KBM-7 (cell line): ENCODE results near the gene MYO5B.

Source experiments
- DNase-seq: peaks from one replicate; pipeline ENCODE4 v3.0.0-alpha.2; 2015
- in situ Hi-C: fragments of 300-500 bp; cut with MboI; formaldehyde crosslinking; loops from 2 replicates; pipeline ENCODE4 v1.14.3; 2020; ENCODE audit warnings: low sequenced_read_pairs, low pct_unique_long_range_greater_than_20kb, mixed read lengths

MYO5B gene

GRCh38 chr18:50159654-50160046 lies 35.3 kb downstream of the MYO5B start:
- DNase-seq = no peak
- in situ Hi-C loops = no loop called here

- in situ Hi-C loops = no loop called here
- DNase-seq = no peak
These were observed 35.9 kb downstream of the MYO5B start for GRCh38 chr18:50158866-50159653.

- in situ Hi-C loops = no loop called here
- no peak for DNase-seq
These were observed 39.5 kb downstream of the MYO5B start for GRCh38 chr18:50155406-50155805.

GRCh38 chr18:50154420-50154819 lies 40.5 kb downstream of the MYO5B start:
- in situ Hi-C loops = no loop called here

GRCh38 chr18:50152900-50153299 lies 42.0 kb downstream of the MYO5B start:
- no peak for DNase-seq
- in situ Hi-C loops = no loop called here

More at GRCh38 chr18:50154420-50154819, 40.5 kb downstream of the MYO5B start:
- DNase-seq = no peak

- in situ Hi-C loops = no loop called here
- no peak for DNase-seq
These were observed 43.0 kb downstream of the MYO5B start for GRCh38 chr18:50151926-50152325.

GRCh38 chr18:50144540-50144939 lies 50.4 kb downstream of the MYO5B start:
- in situ Hi-C loops = no loop called here
- no peak for DNase-seq

- no peak for DNase-seq
These were observed 51.1 kb downstream of the MYO5B start for GRCh38 chr18:50143886-50144285.

GRCh38 chr18:50143294-50143693 lies 51.7 kb downstream of the MYO5B start:
- no peak for DNase-seq
- in situ Hi-C loops = no loop called here

More at GRCh38 chr18:50143886-50144285, 51.1 kb downstream of the MYO5B start:
- in situ Hi-C loops = no loop called here

GRCh38 chr18:50142441-50143120 lies 52.4 kb downstream of the MYO5B start:
- no peak for DNase-seq
- in situ Hi-C loops = no loop called here

GRCh38 chr18:50138181-50139064 lies 56.5 kb downstream of the MYO5B start:
- no peak for DNase-seq
- in situ Hi-C loops = no loop called here

GRCh38 chr18:50135903-50136302 lies 59.0 kb downstream of the MYO5B start:
- in situ Hi-C loops = no loop called here
- no peak for DNase-seq

GRCh38 chr18:50133526-50133925 lies 61.4 kb downstream of the MYO5B start:
- DNase-seq = no peak
- in situ Hi-C loops = no loop called here

- no peak for DNase-seq
- in situ Hi-C loops = no loop called here
These were observed 63.4 kb downstream of the MYO5B start for GRCh38 chr18:50131591-50131990.

GRCh38 chr18:50128506-50129271 lies 66.3 kb downstream of the MYO5B start:
- no peak for DNase-seq
- in situ Hi-C loops = no loop called here

GRCh38 chr18:50127516-50128210 lies 67.3 kb downstream of the MYO5B start:
- no peak for DNase-seq
- in situ Hi-C loops = no loop called here

GRCh38 chr18:50126471-50126870 lies 68.5 kb downstream of the MYO5B start:
- in situ Hi-C loops = no loop called here
- DNase-seq = no peak

GRCh38 chr18:50125456-50125855 lies 69.5 kb downstream of the MYO5B start:
- in situ Hi-C loops = no loop called here
- no peak for DNase-seq
